Neural progenitor cell (in vitro differentiated cells): ENCODE results near the gene PIGK. TPM values are rescaled to one million over a fixed set of nuclear protein-coding genes. Genes with fewer than 3 reads are reported as not detected.

Experiments
- DNase-seq: peaks from one replicate; pipeline ENCODE4 v3.0.0-alpha.2; 2016; ENCODE audit warnings: low spot score
- H2AFZ ChIP-seq: fragments of 200-600 bp; sonication (generic); replicated peaks from 2 replicates; pipeline ENCODE4 v1.6.1; 2016; ENCODE audit warnings: antibody characterized with exemption
- H3F3A ChIP-seq: fragments of 200-600 bp; sonication (generic); 2 replicates; pipeline ENCODE4 v1.6.1; 2016; ENCODE audit warnings: antibody characterized with exemption, low read depth
- H3K27ac ChIP-seq: fragments of 200-600 bp; sonication (generic); 2 replicates; pipeline ENCODE4 v1.5.1; 2016; ENCODE audit warnings: mild to moderate bottlenecking
- H3K27me3 ChIP-seq: fragments of 200-600 bp; sonication (generic); 2 replicates; pipeline ENCODE4 v1.6.1; 2016; ENCODE audit warnings: mild to moderate bottlenecking, moderate library complexity
- H3K36me3 ChIP-seq: fragments of 200-600 bp; sonication (generic); 2 replicates; pipeline ENCODE4 v1.5.1; 2016
- H3K4me1 ChIP-seq: fragments of 200-600 bp; sonication (generic); 2 replicates; pipeline ENCODE4 v1.6.1; 2016; ENCODE audit warnings: mixed run types
- H3K4me2 ChIP-seq: fragments of 200-600 bp; sonication (generic); 2 replicates; pipeline ENCODE4 v1.6.1; 2016
- H3K4me3 ChIP-seq: fragments of 200-600 bp; sonication (generic); 2 replicates; pipeline ENCODE4 v1.5.1; 2016
- H3K79me2 ChIP-seq: fragments of 200-600 bp; sonication (generic); 2 replicates; pipeline ENCODE4 v1.6.1; 2016; ENCODE audit warnings: low read depth
- H3K9ac ChIP-seq: fragments of 200-600 bp; sonication (generic); 2 replicates; pipeline ENCODE4 v1.6.1; 2016
- H3K9me3 ChIP-seq: fragments of 200-600 bp; sonication (generic); 2 replicates; pipeline ENCODE4 v1.5.1; 2016; ENCODE audit warnings: low read depth
- H4K20me1 ChIP-seq: fragments of 200-600 bp; sonication (generic); 2 replicates; pipeline ENCODE4 v1.6.1; 2016; ENCODE audit warnings: low read depth
- H3K27ac Mint-ChIP-seq: 3 replicates; pipeline ENCODE4 v1.8.0; 2021; ENCODE audit warnings: mixed read lengths
- H3K27me3 Mint-ChIP-seq: 2 replicates; pipeline ENCODE4 v1.8.0; 2022; ENCODE audit warnings: low read depth, mild to moderate bottlenecking, inconsistent platforms, moderate library complexity, mixed read lengths; ENCODE audit not compliant: insufficient read depth
- H3K36me3 Mint-ChIP-seq: 3 replicates; pipeline ENCODE4 v1.8.0; 2021; ENCODE audit warnings: mixed read lengths
- H3K4me1 Mint-ChIP-seq: 3 replicates; pipeline ENCODE4 v1.8.0; 2021; ENCODE audit warnings: mixed read lengths
- H3K4me3 Mint-ChIP-seq: 3 replicates; pipeline ENCODE4 v1.8.0; 2021; ENCODE audit warnings: mild to moderate bottlenecking, moderate library complexity, mixed read lengths
- H3K9me3 Mint-ChIP-seq: 3 replicates; pipeline ENCODE4 v1.8.0; 2020; ENCODE audit warnings: mixed read lengths
- EZH2 ChIP-seq: fragments of 200-600 bp; sonication (generic); IDR thresholded peaks from 2 replicates; pipeline ENCODE4 v1.6.1; 2017; ENCODE audit warnings: antibody characterized with exemption, mild to moderate bottlenecking, moderate library complexity
- EZH2phosphoT487 ChIP-seq: fragments of 200-600 bp; sonication (generic); IDR thresholded peaks from 2 replicates; pipeline ENCODE4 v1.6.1; 2017; ENCODE audit warnings: antibody characterized with exemption
- total RNA-seq: library from RNA; depleted of rRNA; stranded (reverse); fragments of >200 nt; gene quantifications from 2 replicates; pipeline ENCODE4 v1.2.3, GENCODE V29; 2015; ENCODE audit warnings: low replicate concordance
- TF ChIP-seq, protein P1 (sequence below): fragments of 200-600 bp; sonication (generic); IDR thresholded peaks from 2 replicates; pipeline ENCODE4 v1.5.1; 2017; ENCODE audit warnings: antibody characterized with exemption, mild to moderate bottlenecking

The PIGK gene
- total RNA-seq, 1 donor from 2014 or later: 44.1 TPM

DNA sequence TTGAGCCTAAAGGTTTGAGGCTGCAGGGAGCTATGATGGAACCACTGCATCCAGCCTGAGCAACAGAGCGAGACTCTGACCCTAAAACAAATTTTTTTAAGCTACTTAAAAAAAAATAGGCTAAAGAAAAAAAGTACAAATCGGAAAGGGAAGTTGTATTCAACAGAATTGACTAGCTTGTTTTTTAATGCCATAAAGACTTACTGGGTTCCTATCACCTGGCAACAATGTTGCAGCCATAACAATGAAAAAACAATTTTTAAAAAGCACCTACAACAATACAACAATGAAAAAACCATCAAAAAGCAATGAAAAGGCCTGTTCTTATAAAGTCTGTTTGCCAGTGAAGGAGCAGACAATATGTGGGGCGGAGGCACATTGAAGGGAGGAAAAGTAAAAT lies 20.1 kb upstream of the PIGK start:
- Histone ChIP-seq H3F3A (no peaks in the 10 kb centered on the region), H3K4me2 (no peak overlapping the region), H3K9me3 (no peaks in the 10 kb centered on the region), H3K4me3 (no peak overlapping the region), H3K36me3 (no peaks in the 10 kb centered on the region), H2AFZ (no peak overlapping the region), H3K27me3 (no peaks in the 10 kb centered on the region), H3K79me2 (no peaks in the 10 kb centered on the region), H3K4me1 (no peaks in the 10 kb centered on the region), H4K20me1 (no peaks in the 10 kb centered on the region), H3K27ac (no peak overlapping the region), H3K9ac (no peak overlapping the region)
- TF ChIP-seq EZH2: no peak
- TF ChIP-seq, protein P1, sequence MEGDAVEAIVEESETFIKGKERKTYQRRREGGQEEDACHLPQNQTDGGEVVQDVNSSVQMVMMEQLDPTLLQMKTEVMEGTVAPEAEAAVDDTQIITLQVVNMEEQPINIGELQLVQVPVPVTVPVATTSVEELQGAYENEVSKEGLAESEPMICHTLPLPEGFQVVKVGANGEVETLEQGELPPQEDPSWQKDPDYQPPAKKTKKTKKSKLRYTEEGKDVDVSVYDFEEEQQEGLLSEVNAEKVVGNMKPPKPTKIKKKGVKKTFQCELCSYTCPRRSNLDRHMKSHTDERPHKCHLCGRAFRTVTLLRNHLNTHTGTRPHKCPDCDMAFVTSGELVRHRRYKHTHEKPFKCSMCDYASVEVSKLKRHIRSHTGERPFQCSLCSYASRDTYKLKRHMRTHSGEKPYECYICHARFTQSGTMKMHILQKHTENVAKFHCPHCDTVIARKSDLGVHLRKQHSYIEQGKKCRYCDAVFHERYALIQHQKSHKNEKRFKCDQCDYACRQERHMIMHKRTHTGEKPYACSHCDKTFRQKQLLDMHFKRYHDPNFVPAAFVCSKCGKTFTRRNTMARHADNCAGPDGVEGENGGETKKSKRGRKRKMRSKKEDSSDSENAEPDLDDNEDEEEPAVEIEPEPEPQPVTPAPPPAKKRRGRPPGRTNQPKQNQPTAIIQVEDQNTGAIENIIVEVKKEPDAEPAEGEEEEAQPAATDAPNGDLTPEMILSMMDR: no peak
- TF ChIP-seq EZH2phosphoT487: no peak
- H3K36me3 Mint-ChIP-seq: no peaks in the 10 kb centered on the region
- H3K4me3 Mint-ChIP-seq: no peak overlapping the region
- no peaks in the 10 kb centered on the region for H3K27me3 Mint-ChIP-seq
- no peak for DNase-seq
- peaks cover 4% of the 10 kb centered on the region for H3K9me3 Mint-ChIP-seq
- no peaks in the 10 kb centered on the region for H3K4me1 Mint-ChIP-seq
- no peak overlapping the region for H3K27ac Mint-ChIP-seq

DNA sequence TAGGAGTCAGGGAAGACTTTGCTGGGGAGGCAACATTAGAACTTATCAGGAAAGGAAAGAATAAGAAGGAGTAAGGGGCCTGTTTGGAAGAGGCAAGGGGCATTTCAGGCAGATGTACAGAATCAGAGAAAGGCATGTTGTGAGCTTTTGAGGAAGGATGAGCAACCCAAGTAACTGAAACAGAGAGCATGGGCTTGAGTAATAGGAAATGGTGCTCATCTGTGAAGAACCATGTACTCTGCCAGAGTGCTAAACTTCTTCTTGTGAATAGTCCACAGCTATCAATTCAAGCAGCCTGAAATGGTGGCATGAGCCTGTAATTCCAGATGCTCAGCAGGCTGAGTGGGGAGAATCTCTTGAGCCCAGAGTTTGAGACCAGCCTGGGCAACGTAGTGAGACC lies 19.2 kb upstream of the PIGK start:
- Histone ChIP-seq H3K27me3 (no peaks in the 10 kb centered on the region), H3K4me1 (no peaks in the 10 kb centered on the region), H3K36me3 (no peaks in the 10 kb centered on the region), H3F3A (no peaks in the 10 kb centered on the region), H3K27ac (no peak overlapping the region), H3K79me2 (no peaks in the 10 kb centered on the region), H2AFZ (no peak overlapping the region), H3K4me2 (no peak overlapping the region), H3K4me3 (no peak overlapping the region), H3K9me3 (no peaks in the 10 kb centered on the region), H3K9ac (no peak overlapping the region), H4K20me1 (no peaks in the 10 kb centered on the region)
- H3K4me3 Mint-ChIP-seq: no peak overlapping the region
- DNase-seq: no peak
- H3K36me3 Mint-ChIP-seq: no peaks in the 10 kb centered on the region
- TF ChIP-seq, protein P1: no peak
- TF ChIP-seq EZH2 (no peak), EZH2phosphoT487 (no peak)
- H3K27me3 Mint-ChIP-seq: no peaks in the 10 kb centered on the region
- H3K9me3 Mint-ChIP-seq: peaks cover 4% of the 10 kb centered on the region
- H3K27ac Mint-ChIP-seq: no peak overlapping the region
- no peaks in the 10 kb centered on the region for H3K4me1 Mint-ChIP-seq

DNA sequence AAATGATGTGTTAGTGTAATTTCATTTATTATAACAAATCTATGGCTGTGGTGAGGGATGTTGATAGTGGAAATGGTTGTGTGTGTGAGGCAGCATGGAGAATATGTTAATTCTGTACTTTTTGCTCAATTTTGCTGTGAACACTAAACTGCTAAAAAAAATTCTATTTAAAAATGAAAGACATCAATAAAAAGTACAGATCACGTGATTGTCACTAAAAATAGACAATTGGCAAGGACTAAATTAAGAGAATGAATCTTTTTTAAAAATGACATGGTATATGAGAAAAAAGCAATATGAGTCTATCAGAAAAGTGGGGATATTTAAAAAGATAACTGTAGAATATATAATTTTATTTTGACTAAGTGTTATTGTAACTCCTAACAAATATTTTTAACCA lies 15.7 kb upstream of the PIGK start:
- Mint-ChIP-seq H3K27ac (no peak overlapping the region), H3K4me3 (no peak overlapping the region), H3K36me3 (no peaks in the 10 kb centered on the region), H3K9me3 (peaks cover 7% of the 10 kb centered on the region), H3K27me3 (no peaks in the 10 kb centered on the region), H3K4me1 (no peaks in the 10 kb centered on the region)
- Histone ChIP-seq H4K20me1 (no peaks in the 10 kb centered on the region), H3K4me2 (no peak overlapping the region), H3K36me3 (no peaks in the 10 kb centered on the region), H3K9me3 (no peaks in the 10 kb centered on the region), H3K9ac (no peak overlapping the region), H3K27me3 (no peaks in the 10 kb centered on the region), H3F3A (no peaks in the 10 kb centered on the region), H3K27ac (no peak overlapping the region), H2AFZ (no peak overlapping the region), H3K79me2 (no peaks in the 10 kb centered on the region), H3K4me1 (no peaks in the 10 kb centered on the region), H3K4me3 (no peak overlapping the region)
- no peak for DNase-seq
- TF ChIP-seq, protein P1: no peak
- TF ChIP-seq EZH2phosphoT487: no peak
- TF ChIP-seq EZH2: no peak
